A204.1 (cell line): ENCODE data around the gene OR8B8.
"Not testable (repeated sequence)": the region's sequence is repeated elsewhere in the genome, so short reads cannot be mapped to it uniquely, and the experiment has no call there.

Source experiments
- FAIRE-seq: peaks from 2 replicates; lab custom pipeline; 2012; peaks lifted over from hg19 to GRCh38; lab: Jason Lieb, UNC

The OR8B8 gene, protein sequence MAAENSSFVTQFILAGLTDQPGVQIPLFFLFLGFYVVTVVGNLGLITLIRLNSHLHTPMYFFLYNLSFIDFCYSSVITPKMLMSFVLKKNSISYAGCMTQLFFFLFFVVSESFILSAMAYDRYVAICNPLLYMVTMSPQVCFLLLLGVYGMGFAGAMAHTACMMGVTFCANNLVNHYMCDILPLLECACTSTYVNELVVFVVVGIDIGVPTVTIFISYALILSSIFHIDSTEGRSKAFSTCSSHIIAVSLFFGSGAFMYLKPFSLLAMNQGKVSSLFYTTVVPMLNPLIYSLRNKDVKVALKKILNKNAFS

DNA sequence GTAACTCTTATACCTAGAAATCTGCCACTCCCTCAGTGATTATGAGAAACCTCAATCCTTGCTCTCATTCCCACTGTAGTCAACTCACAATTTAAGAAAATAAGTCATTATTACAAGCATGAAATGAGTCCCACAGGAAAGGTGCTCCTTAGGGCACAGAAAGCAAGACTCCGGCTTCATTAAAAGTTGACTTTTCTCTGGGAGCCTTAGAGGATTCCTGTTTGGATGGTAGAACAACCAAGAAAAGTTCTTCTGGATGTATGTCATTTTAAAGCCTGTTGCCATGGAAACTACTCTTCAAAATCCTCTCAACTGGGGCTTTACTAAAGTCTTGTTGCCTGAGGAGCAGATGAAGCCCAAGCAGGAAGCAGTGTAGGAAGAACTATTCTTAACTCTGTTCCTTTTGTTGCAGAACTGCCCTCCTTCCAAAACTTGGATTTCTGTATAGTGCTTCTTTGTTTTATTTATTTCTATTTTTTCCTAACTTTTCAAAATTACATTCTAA is at the start of gene OR8B8:
TSS of gene OR8B8 (minus strand) at position 51 of the 505 bp plus-strand sequence. CDS start 4,611 bp downstream, outside the sequence.
- FAIRE-seq, result no peak

DNA sequence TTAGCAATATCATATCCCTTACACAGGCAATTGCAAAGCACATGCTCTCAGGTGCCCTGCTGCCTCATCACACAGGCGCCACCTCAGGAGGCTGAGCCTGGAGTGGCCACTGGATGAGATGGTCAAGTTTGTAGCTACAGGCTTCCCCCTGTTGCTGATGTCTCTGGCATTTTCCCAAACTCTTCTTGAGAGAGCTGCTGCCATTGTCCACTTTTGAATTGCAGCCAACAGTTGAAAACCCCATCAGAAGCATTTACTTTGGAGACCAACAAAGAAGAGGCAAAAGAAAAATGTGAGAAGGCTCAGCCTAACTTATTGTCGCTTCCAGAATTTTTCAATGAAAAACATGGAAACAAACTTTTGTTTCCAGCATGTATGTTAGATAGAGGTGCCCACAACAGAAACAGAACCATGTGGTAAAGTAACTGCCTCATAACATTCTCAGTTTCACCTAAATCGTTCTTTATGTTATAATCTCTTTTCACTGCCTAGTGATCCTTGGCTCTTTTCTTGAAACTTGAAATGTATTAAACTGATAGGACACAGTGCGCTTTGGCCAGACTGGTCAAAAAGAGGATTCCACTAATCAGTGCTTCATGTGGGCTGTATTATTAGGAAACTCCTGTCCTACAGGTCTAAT is 47.6 kb upstream of the OR8B8 start:
- FAIRE-seq, result no peak

DNA sequence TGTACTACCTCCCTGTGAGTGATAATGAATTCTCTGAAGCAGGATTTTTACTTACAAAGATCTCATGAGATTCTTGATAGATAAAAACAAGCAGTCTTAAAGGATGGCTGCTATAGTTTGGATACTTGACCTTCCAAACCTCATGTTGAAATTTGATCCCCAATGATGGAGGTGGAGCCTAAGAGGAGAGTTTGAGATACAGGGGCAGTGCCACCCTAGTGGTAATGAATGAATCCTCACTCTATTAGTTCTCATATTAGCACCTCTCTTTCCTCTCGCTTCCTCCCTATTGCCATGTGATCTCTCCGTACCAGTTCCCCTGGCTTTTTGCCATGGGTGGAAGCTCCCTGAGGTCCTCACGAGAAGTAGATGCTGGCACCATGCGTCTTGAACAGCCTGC is 37.9 kb upstream of the OR8B8 start:
- no peak for FAIRE-seq

DNA sequence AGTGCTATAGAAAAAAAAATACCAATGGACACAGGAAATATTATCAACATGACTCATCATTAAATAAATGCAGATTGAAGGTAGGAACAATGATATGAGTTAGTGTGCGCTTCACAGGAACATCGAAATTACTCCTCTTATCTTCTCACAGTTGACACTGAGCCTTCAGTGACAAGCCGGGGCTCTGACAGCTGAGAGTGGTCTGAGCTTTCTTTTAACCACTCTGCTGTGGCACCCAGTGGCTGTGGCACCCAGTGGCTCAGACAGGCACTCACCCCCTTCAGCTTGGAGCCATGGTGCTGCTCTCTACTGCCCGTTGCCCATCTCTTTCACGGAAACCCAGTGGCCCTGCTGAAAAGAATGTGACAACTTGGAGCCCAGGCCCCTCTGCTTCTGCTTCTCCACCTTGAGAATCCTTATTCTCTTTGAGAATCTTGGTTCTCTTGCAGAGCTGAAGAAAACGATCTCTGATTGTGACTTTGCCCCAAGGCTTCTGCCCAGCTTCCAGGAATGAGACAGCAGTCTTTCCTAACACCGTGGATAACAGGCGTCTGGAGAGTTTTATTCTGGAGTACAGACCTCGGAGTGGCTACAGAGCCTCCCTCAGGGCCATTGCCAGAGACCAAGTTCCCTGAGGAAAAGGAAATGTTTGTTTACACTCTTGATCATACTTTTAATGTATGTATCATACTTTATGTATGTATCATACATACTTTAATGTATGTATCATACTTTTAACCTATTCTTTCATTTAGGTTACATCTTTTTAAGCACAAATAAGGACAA is 37.1 kb upstream of the OR8B8 start:
- no peak for FAIRE-seq

DNA sequence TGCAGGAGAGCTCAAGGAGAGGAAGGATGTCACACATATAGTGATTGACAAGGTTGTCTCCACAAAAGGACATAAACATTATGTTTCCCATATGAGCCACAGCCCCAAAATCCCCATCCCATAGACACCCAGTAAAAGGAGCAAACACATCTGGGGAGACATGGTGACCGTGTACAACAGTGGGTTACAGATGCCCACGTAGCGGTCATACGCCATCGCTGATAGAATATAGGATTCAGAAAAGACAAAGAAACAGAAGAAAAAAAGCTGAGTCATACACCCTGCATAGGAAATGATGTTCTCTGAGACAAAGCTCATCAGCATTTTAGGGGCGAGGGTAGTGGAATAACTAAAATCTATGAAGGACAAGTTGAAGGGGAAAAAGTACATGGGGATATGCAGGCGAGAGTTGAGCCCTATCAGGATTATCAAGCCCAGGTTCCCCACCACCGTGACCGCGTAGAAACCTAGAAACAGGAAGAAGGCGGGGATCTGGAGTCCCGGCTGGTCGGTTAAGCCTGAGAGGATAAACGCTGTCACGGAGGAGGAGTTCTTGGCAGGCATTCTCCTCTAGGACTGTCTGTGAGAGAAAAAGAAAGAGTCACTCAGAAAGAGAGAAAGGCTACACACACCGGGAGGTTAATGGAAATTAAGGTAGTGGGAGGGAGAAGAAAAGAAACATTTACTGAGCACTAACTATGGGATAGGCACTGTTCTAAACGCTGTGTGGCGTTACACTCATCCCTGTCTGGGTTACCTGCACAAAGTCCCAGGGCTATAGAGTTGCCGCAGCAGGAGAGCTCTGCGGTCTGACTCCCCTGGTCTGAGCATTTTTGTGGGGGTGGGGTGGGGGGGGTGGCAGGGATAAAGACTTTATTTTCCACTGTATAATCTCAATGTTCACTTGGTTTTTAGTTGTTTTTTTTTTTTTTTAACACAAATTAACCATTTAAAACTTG is 36.1 kb upstream of the OR8B8 start:
- FAIRE-seq, result no peak

DNA sequence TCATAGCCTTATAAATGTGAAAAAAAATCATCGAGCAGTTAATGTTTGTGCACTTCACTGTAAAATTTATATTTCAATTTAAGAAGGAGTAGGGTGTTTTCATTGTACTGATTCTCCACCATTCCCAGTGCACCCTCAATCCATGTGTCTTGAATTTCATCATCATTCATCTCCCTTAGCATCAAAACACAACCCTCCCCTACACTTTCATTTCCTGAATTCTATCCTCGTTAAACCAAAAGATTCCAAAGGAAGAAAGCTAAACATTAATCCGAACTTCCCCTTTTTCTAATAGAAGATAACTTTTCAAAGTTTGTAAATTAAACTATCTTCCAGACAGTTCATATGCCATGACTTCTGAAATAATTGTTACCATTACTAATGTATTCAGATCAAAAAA is 34.1 kb upstream of the OR8B8 start:
- FAIRE-seq, result no peak

DNA sequence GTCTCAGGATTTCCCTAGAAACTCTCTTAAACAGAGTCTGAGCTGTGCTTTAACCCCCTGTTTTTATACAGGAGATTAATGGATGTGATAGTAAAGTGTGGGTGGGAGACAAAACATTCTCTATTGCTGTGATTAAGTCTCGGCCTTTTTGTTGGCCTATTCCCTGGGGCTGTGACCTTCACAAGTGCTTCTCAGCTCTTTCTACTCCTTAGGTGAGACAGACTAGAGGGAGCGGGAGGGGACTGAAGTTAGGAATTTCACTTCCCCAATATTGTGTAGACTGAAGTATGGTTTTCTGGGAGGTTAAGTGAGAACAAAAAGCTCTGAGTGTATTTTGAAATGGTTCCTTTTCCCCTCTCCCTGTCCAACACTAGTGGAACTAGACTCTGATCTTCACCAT is 29.8 kb upstream of the OR8B8 start:
- no peak for FAIRE-seq

DNA sequence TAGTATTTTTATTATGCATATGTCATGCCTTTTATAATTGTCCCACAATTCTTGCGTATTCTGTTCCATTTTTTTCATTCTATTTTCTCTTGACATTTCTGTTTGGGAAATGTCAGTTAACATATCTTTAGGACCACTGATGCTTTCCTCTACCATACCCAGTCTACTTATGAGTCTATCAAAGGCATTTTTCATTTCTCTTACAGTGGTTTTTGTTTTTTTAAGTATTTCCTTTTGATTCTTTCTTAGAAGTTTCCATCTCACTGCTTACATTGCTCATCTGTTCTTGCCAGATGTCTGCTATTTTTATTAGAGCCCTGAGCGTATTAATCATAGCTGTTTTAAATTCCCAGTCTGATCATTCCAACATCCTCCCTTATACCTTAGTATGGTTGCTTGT is 29.3 kb upstream of the OR8B8 start:
- no peak for FAIRE-seq

DNA sequence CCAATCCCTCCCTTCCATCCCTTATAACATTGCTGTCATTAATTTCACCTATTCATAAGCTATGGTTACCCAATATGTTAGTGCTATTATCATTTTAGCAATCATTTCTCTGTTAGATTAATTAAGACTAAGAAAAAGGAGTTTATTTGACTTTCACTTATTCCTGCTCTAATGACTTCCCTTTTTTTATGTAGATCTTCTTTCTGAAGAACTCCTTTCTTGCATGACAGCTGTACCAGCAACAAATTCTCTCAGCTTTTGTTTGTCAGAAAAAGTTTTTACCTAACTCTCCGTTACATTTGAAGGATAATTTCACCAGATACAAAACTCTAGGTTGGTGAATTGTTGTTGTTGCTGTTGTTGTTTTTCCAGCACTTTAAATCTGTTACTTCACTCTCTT is 28.6 kb upstream of the OR8B8 start:
- FAIRE-seq, result no peak

DNA sequence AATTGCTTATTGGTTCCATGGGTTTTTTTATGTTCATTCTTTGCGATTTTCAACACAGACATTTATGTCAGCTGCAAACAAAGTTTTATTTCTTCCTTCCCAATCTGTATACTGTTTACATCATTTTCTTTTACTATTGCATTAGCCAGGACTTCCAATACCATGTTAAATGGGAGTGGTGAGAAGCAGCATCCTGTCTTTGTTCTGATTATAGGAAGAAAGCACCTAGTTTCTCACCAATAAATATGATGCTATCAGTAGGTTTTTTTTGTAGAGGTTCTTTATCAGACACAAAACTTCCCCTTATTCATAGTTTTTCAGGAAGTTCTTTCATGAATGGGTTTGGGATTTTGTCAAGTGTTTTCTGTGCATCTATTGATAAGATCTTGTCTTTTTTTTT is 28.0 kb upstream of the OR8B8 start:
- FAIRE-seq, result no peak

DNA sequence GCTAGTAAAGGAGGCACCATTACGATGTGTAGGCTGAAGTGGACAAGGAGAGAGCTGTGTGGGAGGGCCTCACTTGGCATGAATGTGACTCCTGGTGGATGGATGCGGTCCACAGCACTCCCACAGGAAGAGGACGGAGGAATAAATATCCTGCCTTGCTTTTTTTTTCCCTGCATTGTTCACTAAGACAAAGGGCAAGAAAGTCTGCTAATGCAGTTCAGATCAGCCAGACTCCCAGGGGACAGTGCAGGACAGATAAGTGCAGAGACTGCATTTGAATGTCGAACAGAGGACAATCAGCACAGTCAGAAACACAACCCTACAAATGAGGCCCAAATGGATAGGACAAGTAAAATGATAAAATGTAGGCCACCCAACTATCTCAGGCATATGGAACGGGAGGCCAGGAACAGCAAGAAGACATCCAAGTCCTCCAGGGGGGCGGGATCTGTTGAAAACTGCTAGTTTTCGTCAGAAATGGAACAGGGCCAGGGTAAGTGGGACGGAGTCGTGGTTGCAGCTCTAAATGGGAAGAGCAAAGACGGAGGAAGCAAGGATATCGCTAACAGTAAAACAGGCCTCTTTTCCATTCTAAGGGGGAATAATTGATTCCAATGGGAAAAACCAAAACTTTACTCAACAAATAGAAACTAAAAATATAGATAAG is 25.2 kb upstream of the OR8B8 start:
- FAIRE-seq, result no peak

DNA sequence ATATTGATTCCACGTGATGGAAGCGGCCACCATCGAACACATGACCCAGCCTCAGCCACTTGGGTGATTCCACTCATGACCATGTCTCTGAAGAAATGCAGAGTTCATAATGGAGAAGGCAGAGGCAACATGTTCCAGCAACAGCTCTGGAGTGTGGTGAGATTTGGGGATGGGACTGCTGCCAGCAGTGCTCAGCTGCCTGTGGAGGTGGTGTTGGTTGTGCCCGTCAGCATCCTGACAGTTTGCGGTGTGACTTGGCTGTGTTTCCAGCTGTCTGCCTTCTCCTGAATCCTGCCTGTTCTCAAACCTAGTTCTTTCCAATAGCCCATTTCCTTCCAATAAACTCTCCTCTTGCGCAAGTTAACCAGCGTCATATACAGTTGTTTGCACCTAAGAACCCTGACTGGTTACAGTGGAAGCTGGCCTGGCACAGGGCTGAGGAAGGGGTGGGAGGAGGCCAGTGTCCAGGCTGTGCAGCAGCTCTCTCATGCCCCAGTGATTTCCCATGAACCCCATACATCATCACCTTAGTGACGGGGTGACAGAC is 22.0 kb upstream of the OR8B8 start:
- no peak for FAIRE-seq

DNA sequence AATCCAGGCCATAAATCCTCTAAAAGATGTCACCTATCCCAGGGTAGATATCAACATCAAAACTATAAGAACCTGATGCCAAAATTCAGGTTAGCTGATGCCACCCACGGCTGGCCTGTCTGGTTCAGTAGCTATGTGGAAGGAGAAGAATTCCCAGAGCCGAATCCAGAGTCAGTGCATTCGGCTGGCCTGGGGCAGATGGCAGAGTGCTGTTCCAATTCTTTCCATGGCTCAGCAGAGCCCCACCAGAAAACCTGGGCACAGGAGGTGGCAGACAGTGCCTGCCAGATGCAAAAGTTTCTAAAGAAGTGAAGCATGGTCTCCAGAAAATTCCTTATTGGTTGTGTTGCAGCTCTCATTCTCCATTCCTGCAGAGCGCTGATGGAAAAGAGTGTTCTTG is 19.9 kb upstream of the OR8B8 start:
- no peak for FAIRE-seq

DNA sequence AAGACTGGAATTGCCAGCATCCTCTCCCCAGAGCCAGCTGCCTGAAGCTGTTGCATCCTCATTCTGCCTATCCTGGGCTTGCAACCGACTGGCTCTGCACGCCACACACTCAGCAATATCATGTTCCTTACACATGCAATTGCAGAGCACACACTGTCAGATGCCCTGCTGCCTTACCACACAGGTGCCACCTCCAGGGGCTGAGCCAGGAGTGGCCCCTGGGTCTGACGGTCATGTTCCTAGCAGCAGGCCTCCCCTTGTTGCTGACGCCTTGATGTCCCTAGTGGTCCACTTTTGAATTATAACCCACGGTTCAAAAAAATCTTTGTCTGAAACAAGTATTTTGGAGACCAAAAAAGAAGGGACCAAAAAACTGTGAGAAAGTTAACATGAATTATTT is 18.5 kb upstream of the OR8B8 start:
- no peak for FAIRE-seq

DNA sequence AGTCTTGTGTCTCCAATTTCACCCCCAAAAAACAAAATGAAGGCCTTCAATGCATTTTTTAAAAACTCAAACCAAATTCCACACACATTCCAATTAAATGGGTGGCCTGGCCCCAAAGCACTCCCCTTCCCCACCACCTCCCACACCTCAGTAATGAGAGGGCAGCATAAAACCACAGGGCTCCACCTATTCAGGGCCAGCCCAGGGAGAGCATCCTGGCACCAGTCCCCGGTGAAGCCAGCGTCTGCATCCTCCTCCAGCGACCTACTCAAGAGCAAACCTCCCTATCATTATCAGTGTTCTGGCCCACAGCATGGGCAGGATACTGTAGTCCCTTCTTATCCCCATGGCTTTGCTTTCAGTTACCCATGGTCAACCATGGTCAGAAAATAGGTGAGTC is 17.8 kb upstream of the OR8B8 start:
- FAIRE-seq, result no peak

DNA sequence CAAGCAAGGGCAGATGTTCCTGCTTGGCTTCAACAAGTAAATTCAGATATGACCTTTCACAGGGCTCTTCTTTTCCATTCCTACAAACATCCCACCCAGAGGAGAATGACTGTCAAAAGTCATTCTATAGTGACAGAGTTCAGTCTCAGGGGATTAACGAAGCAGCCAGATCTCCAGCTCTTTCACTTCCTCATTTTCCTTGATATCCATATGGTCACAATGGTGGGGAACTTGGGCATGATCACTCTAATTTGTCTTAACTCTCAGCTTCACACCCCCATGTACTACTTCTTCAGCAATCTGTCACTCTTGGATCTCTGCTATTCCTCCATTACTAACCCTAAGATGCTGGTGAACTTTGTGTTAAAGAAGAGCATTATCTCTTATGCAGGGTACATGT is 15.0 kb upstream of the OR8B8 start:
- no peak for FAIRE-seq

DNA sequence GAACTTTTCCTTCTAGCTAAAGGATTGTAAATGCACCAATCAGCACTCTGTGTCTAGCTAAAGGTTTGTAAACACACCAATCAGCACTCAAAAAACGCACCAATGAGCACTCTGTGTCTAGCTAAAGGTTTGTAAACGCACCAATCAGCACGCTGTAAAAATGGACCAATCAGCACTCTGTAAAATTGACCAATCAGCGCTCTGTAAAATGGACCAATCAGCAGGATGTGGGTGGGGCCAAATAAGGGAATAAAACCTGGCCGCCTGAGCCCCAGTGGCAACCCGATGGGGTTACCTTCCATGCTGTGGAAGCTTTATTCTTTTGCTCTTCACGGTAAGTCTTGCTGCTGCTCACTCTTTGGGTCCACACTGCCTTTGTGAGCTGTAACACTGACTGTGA is 13.9 kb upstream of the OR8B8 start:
- FAIRE-seq, result not testable (repeated sequence)

DNA sequence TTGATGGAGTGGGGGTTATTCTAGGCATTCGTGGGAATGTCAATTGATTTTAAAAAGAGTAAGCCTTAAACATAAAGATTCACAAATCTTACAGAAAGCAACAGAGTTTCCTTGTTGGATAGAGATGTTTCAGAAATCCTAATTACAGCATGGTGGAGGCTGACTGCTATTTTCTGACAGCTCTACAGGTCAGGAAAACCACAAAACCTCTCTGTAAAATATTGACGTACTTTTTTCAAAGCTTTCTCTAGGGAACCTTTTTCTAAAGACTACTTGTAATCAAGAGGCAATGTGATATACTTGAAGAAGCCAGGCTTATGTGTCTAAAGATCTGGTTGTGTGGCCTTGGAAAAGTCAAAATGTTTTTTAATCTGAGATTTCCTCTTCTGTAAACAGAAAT is 9.1 kb upstream of the OR8B8 start:
- FAIRE-seq, result no peak

DNA sequence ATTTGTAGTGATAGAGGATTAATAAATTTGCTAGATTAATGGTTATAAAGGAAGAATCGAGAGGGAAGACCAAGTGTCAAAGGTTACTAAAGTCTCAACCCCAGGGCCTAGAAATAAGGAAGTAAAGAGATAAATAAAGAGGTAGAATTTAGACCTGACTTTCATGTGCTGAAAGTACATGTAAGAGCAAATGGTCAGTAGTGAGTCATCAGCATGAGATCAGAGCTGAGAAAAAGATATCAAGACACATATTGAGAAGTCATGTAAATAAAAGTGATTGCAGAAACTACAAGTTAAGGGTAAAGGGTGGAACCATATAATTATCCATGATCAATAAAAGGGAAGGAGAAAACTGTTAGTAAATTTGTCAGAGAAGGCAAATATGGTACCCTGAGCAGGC is 1.4 kb upstream of the OR8B8 start:
- FAIRE-seq, result no peak

DNA sequence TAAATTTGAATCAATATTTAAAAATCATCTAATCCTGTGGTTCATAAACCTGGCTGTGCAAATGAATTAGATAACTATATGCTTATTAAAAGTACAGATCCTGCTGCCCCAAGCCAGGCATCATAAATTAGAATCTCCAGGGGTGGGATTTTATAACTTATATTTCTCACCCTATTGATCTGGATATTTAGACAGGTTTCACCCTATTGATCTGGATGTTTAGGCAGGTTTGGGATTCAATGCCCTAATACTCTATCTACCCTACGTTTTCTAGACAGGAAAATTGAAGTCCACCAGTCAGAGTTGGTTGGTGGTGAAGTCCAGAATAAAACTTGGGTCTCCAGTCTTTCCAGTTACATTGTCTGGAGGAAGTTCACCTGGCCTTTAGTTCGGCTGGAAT is 2.6 kb downstream of the OR8B8 start:
- FAIRE-seq, result no peak

DNA sequence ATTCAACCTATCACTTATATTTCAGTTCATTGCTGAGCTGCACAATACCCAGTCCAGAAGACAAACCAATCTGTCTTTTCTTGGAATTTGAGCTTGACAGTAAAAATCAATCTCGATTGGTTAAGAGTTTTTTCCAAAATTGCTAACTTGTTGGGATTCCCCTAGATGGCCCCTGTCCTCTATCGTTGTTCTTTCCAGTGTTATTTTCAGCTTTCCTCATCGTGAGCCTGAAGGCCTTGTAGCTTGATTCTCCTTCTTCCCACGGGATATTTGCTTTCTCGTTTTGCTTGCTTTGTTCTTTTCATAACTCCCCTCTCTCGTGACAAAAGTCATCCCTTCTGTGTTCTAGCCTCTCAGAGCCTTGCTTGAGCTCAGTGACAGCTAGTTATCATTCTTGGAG is 3.1 kb downstream of the OR8B8 start:
- no peak for FAIRE-seq
